Left renal cortex interstitium (tissue), 4 donors: Measurements from ENCODE around the gene C19orf67. TPM values are rescaled to one million over a fixed set of nuclear protein-coding genes. Genes with fewer than 3 reads are reported as not detected.

ENCODE experiments used
- DNase-seq, 4 donors: peaks; one replicate each; pipeline ENCODE4 v3.0.0-alpha.2; 2013; ENCODE audit warnings: low read depth in 4 of 4, low spot score in 2 of 4, missing footprints in 1 of 4
- polyA plus RNA-seq, 4 donors: library from polyadenylated mRNA; unstranded; fragments of 120-200 nt; gene quantifications; one replicate each; pipeline ENCODE4 v1.2.1, GENCODE V29; 2013; ENCODE audit not compliant: insufficient read length in 4 of 4

C19orf67 gene
- polyA plus RNA-seq, 4 donors, result 0.10 to 0.16 TPM; not detected in 2

GRCh38 chr19:14111486-14111885 lies 25.9 kb upstream of the C19orf67 start:
- no peak for DNase-seq

DNA sequence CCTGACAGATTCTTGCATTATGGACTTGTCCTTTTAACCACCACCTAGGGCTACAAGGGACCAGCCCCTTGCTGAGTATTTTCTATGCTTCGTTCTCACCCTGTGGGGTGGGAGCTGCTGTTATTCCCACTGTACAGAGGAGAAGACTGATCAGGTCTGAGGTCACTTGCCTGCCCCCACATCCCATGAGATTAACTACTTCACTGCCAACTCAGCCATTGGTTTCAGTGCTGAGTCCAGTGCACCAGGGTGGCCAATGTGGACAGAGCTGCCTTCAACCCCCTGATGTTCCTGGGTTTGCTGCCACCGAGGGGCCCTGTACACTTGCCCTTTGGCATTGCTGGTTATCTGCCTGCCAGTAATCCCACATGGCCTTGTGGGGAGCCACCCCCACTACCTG lies 25.1 kb upstream of the C19orf67 start:
- DNase-seq, result no peak

DNA sequence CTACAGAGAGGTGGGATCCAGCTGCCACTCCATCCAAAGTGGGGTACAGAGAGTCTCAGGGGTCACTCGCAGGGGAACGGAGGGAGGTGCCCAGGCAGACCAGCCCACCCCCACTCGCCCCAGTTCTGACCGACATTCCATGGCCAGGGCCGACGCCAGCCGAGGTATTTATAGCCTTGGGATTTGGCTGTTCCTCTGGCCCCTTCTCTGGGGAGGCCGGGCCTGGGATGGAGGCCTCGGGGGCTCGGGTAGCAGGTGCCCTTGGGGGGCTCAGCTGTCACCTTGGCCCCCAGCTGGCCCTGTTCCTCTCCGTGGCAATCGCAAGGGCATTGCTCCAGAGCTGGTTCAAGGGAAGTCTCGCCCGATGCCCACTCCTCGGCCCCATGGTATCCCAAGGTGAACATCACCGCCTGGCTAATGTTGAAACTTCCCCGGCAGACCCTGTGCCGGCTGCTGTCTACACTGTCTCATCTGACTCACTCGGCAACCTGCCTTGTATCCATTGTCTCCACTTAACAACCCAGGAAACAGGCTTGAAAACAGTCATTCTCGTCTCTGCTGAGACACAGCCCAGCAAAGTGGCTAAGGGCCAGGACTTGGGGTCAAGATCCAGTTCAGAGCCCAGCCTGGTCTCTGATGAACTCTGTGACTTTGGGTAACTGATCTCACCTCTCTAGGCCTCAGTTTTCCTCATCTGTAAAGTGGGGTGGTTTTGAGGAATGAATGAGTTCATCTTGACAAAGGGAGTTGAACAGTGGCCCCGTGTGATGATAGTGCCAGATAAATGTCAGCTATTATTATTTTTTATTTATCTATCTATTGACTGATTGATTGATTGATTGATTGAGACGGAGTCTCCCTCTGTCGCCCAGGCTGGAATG lies 22.2 kb upstream of the C19orf67 start:
- DNase-seq, result no peak

GRCh38 chr19:14106840-14107239 lies 21.3 kb upstream of the C19orf67 start:
- no peak for DNase-seq

GRCh38 chr19:14105680-14106079 lies 20.1 kb upstream of the C19orf67 start:
- DNase-seq, result no peak

DNA sequence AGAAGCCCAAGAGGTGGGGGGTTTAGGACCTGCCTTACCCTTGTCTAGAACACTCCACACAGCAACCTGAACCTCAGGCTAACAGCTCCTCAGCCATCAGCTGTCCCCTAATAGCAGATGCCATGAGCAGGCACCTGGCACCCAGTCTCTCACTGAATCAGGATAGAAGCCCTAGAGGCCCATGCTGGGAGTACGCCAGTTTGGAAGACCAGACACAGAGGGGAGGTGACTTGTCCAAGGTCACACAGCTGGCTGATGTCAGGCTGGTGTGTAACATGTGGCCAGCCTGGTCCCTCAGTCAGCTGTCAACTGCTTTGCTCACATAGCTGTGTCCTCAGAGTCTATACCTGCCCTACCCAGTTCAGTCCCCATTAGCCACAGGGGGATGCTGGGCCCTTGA lies 17.7 kb upstream of the C19orf67 start:
- no peak for DNase-seq

- DNase-seq, result no peak
Observed at GRCh38 chr19:14102756-14103155, 17.2 kb upstream of the C19orf67 start.

- DNase-seq, result no peak
Observed at GRCh38 chr19:14102102-14102696, 16.6 kb upstream of the C19orf67 start.

DNA sequence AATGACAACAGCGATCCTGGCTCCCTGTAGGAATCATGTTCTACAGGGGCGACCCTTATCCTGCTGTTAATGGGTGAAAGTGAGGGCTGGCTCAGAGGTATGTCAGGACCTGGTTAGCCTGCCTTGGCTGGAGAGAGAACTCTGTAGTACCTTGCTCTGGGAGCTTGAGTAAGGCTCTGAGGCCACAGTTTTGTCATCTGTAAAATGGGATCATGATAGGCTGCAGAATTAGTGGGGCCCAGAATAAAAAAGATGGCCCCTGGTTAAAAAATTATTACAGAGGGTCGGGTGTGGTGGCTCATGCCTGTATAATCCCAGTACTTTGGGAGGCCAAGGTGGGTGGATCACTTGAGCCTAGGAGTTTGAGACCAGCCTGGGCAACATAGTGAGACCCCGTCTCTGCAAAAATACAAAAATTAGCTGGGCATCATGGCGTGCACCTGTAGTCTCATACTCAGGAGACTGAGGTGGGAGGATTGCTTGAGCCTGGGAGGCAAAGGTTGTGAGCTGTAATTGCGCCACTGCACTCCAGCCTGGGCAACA lies 15.5 kb upstream of the C19orf67 start:
- DNase-seq, result no peak

GRCh38 chr19:14097532-14098151 lies 12.1 kb upstream of the C19orf67 start:
- DNase-seq, result no peak

GRCh38 chr19:14096272-14096992 lies 10.8 kb upstream of the C19orf67 start:
- DNase-seq, result no peak

DNA sequence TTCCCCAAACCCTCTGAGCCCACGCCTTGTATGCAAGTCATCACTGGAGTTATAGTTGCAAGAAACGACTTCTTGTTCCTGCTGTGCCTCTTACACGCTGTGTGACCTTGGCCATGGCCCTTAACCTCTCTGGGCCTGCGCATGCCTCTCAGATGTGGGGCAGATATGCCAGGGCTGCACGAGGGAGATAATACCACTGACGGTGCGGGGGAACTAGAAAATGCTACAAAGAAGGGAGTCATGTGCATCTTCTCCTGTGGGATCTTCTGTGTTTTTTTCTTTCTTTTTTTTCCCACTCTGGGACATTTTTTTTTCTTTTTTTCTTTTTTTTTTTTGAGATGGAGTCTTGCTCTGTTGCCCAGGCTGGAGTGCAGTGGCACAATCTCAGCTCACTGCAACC lies 9.3 kb upstream of the C19orf67 start:
- DNase-seq, result no peak

- DNase-seq, result no peak
Observed at GRCh38 chr19:14093117-14093823, 7.7 kb upstream of the C19orf67 start.

DNA sequence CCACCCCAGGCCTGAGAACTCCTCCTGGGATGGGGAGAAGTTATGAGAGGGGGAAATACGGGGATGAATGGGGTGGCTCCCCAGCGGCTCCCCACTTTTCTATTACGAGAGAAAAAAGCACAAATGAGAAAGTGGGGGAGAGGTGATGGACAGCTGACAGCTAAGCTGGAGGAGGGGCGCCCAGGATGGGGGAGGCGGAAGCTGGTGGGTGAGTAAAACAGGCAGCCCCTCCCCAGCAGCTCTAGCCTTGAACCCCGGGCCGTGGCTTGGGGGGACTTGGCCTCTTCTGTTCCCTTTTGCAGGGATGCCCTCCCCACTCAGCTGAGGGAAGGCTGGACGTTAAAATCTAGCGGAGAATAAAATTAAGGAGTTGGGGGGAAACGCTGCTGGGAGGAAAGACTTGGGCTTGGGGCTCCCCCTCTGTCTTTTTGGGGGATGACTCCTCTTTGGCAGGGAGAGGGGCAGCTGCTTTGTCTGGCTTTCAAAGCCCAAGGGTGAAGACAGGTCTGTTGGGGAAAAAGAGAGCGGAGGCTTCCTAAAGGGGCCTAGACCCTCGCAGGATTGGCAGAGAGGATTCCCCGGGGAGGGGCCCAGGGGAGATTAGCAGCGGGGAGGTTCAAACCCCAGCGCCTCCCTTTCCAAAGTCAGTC lies 6.4 kb upstream of the C19orf67 start:
- DNase-seq, result no peak

GRCh38 chr19:14091081-14091812 lies 5.7 kb upstream of the C19orf67 start:
- peak in 3 of 4 donors; percentile 45 to 59 (median 58) for DNase-seq

- peak in 2 of 4 donors; percentile 62 to 83 for DNase-seq
Observed at GRCh38 chr19:14090509-14091080, 5.0 kb upstream of the C19orf67 start, which contains the start of gene SAMD1. Gene SAMD1, minus strand, starts transcription at chr19:14090751.

GRCh38 chr19:14089662-14090508 lies 4.3 kb upstream of the C19orf67 start:
- DNase-seq, result peak in 1 of 4 donors; percentile 25

GRCh38 chr19:14089412-14089661 lies 3.8 kb upstream of the C19orf67 start:
- no peak for DNase-seq
